ENCODE results near the gene TDRD9. TPM values are rescaled to one million over a fixed set of nuclear protein-coding genes. Genes with fewer than 3 reads are reported as not detected.

Gene TDRD9
- total and polyA plus RNA-seq, 2 donors from 2014 or later: 1.6 to 6.6 TPM

DNA sequence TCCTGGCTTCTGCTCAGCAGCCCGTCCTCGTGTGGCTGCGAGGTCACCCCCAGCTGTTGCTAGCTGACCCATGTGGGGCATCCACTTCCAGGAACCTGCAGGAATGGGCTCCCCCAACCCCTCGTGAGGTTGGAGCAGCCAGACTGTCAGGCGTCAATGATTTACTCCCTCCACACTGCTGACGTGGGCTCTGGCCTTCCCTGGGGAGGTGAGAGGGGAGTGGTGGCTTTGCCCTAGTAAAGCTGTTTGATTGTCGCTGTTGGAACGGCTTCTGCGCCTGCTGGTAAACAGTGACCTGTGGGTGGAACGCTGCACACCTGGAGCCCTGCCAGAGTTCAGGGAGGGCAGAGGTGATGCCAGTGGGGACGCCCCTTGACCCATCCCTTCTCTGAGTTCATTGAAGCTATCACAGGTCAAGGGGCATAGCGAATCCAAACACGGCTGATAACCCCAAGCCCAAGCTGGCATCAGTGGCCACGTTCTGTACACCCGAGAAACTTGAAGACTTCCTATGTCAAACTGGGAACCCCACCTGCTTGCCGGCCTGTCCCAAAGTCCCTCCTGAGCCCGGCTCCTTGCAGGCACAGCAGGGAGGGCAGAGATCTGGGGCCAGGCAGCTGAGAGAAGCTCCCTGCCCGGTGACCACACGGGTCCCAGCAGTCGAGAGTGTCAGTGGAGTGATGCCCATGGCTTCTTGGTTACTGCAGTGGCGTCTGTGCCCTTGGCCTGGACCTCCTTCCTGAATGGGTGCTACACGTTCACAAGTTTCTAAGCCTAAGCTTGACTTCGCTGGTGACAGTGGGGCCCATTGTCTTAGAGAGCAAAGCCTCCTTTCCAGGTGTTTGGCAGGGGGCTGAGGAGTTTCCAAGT lies 160.0 kb downstream of the TDRD9 start:
- TF ChIP-seq, protein P1, sequence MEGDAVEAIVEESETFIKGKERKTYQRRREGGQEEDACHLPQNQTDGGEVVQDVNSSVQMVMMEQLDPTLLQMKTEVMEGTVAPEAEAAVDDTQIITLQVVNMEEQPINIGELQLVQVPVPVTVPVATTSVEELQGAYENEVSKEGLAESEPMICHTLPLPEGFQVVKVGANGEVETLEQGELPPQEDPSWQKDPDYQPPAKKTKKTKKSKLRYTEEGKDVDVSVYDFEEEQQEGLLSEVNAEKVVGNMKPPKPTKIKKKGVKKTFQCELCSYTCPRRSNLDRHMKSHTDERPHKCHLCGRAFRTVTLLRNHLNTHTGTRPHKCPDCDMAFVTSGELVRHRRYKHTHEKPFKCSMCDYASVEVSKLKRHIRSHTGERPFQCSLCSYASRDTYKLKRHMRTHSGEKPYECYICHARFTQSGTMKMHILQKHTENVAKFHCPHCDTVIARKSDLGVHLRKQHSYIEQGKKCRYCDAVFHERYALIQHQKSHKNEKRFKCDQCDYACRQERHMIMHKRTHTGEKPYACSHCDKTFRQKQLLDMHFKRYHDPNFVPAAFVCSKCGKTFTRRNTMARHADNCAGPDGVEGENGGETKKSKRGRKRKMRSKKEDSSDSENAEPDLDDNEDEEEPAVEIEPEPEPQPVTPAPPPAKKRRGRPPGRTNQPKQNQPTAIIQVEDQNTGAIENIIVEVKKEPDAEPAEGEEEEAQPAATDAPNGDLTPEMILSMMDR (IDR thresholded peaks at IDR 0.05; ENCODE audit: borderline replicate concordance, extremely low read depth, insufficient read depth): no peak
- Histone ChIP-seq H3K4me1 (ENCODE audit: control insufficient read depth in 2 of 3, insufficient read depth in 2 of 3, low read depth in 1 of 3, low read length in 3 of 3) (peaks cover 0 to 2% (median 0%) of the 10 kb centered on the region in 3 donors), H3K4me3 (ENCODE audit: low read length in 3 of 3) (no peak overlapping the region), H3K9ac (ENCODE audit: low read length in 3 of 3) (no peak overlapping the region), H3K27ac (ENCODE audit: low read depth in 2 of 2, low read length in 2 of 2) (peak overlapping the region in 1 of 2 donors; percentile 25), H3K27me3 (ENCODE audit: control insufficient read depth, insufficient read depth, low read length) (peaks cover 3% of the 10 kb centered on the region), H3K36me3 (ENCODE audit: control insufficient read depth in 2 of 3, insufficient read depth in 3 of 3, low read length in 3 of 3) (no peaks in the 10 kb centered on the region), H3K9me3 (ENCODE audit: control insufficient read depth in 2 of 3, insufficient read depth in 1 of 3, low read length in 3 of 3) (no peaks in the 10 kb centered on the region)
- FAIRE-seq (no peak), DNase-seq (peak in 4 of 5 donors; percentile 34 to 68 (median 54))
- intact Hi-C loops (cut with DNase I): no loop called here

DNA sequence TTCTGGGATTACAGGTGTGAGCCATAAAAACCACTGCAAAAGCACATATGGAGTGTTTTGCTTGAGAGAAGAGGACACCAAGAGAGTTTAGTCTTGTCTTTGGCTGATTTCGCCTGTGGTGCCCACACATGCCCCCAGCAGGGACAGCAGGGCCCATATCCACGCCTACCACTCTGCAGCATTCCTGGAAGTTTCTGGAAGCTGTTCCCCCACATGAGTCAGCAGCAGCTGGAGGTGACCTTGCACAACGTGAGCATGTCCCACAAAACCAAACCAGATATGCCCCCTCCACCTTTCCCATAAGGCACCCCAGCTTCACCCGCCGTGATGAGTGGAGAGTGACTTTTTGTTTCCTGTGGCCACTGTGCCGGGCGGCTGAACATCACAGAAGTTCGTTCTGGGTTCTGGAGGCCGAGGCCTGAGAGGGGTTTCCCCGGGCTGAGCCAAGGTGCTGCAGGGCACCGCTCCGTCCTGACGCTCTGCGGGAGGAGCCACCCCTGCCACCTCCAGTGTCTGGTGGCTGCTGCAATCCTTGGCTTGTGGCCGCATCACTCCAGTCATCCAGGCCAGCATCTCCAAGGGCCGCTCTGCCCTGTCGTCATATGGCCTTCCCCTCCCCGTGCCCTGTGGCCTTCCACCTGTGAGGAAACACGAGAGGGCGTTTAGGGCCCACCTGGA lies 162.0 kb downstream of the TDRD9 start:
- no peaks in the 10 kb centered on the region for H3K27me3 ChIP-seq (ENCODE audit: control insufficient read depth, insufficient read depth, low read length)
- peak in 2 of 5 donors; percentile 30 to 70 for DNase-seq
- intact Hi-C loops (cut with DNase I): no loop called here

DNA sequence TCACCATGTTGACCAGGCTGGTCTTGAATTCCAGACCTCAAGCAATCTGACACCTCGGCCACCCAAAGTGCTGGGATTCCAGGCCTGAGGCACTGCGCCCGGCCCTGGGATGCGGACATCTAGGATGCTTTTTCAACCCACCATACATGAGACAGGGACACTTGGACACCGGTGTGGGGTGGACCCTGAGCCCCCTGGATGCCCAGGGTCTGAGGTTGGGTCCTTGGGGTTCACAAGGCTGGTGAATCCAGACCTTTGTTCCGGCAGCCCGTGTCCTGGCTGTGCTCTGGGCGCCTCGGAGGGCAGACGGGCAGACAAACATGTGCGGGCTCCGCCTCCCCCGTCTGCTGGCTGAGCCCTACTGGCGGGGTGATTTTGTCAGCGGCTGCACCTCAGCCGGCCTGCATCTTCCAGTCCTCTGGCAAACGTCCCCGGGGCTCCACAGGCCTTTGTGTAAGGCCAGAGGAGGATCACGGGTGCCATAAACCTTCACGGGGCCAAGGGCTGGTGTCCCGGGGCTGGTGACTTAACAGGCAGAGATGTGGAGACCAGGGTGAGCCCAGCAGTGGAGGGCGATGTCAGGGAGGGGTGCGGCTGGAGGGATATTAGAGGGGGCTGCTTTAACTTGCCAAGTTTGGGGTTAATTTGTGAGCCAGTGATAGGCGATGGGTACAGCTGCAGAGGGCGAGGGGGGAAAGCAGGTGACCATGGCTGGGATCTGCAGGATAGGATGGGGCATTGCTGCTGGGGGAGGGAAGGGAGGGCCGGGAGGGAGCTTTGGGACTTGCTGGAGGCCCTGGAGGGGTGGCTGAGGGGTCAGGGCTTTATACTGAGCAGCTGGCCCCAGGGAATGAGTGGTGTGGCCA lies 163.0 kb downstream of the TDRD9 start:
- H3K4me3 ChIP-seq (ENCODE audit: low read length in 3 of 3): no peak overlapping the region
- intact Hi-C loops (cut with DNase I): no loop called here
- peak in 3 of 5 donors; percentile 42 to 66 (median 54) for DNase-seq
- no peaks in the 10 kb centered on the region for H3K36me3 ChIP-seq (ENCODE audit: control insufficient read depth in 2 of 3, insufficient read depth in 3 of 3, low read length in 3 of 3)
- no peaks in the 10 kb centered on the region for H3K9me3 ChIP-seq (ENCODE audit: control insufficient read depth in 2 of 3, insufficient read depth in 1 of 3, low read length in 3 of 3)
- no peak for FAIRE-seq
- TF ChIP-seq, protein P1 (IDR thresholded peaks at IDR 0.05; ENCODE audit: borderline replicate concordance, extremely low read depth, insufficient read depth): no peak
- no peaks in the 10 kb centered on the region for H3K4me1 ChIP-seq (ENCODE audit: control insufficient read depth in 2 of 3, insufficient read depth in 2 of 3, low read depth in 1 of 3, low read length in 3 of 3)
- no peak overlapping the region for H3K27ac ChIP-seq (ENCODE audit: low read depth in 2 of 2, low read length in 2 of 2)
- no peaks in the 10 kb centered on the region for H3K27me3 ChIP-seq (ENCODE audit: control insufficient read depth, insufficient read depth, low read length)
- H3K9ac ChIP-seq (ENCODE audit: low read length in 3 of 3): no peak overlapping the region

More for the DNA sequence above, 162.0 kb downstream of the TDRD9 start:
- Histone ChIP-seq H3K9ac (ENCODE audit: low read length in 3 of 3) (no peak overlapping the region), H3K27ac (ENCODE audit: low read depth in 2 of 2, low read length in 2 of 2) (no peak overlapping the region), H3K9me3 (ENCODE audit: control insufficient read depth in 2 of 3, insufficient read depth in 1 of 3, low read length in 3 of 3) (no peaks in the 10 kb centered on the region), H3K4me3 (ENCODE audit: low read length in 3 of 3) (no peak overlapping the region), H3K36me3 (ENCODE audit: control insufficient read depth in 2 of 3, insufficient read depth in 3 of 3, low read length in 3 of 3) (no peaks in the 10 kb centered on the region), H3K4me1 (ENCODE audit: control insufficient read depth in 2 of 3, insufficient read depth in 2 of 3, low read depth in 1 of 3, low read length in 3 of 3) (peaks cover 0 to 2% (median 0%) of the 10 kb centered on the region in 3 donors)
- no peak for FAIRE-seq
- TF ChIP-seq, protein P1 (IDR thresholded peaks at IDR 0.05; ENCODE audit: borderline replicate concordance, extremely low read depth, insufficient read depth): no peak
